Mucosa of rectum (tissue), 2 donors: Measurements from ENCODE around the gene CSMD2.

ENCODE experiments used
- H3K27ac ChIP-seq, 2 donors: one replicate each; pipeline ENCODE4 v1.7.0; 2013; ENCODE audit warnings: inconsistent platforms in 2 of 2, low read depth in 2 of 2, low read length in 2 of 2
- H3K27me3 ChIP-seq, 2 donors: one replicate each; pipeline ENCODE4 v1.7.0; 2013; ENCODE audit warnings: low read length in 2 of 2; ENCODE audit not compliant: control insufficient read depth in 2 of 2, insufficient read depth in 2 of 2
- H3K36me3 ChIP-seq, 2 donors: one replicate each; pipeline ENCODE4 v1.7.0; 2013; ENCODE audit warnings: low read length in 2 of 2; ENCODE audit not compliant: control insufficient read depth in 2 of 2, insufficient read depth in 2 of 2
- H3K4me1 ChIP-seq, 2 donors: one replicate each; pipeline ENCODE4 v1.7.0; 2013; ENCODE audit warnings: low read length in 2 of 2, mild to moderate bottlenecking in 1 of 2; ENCODE audit not compliant: control insufficient read depth in 2 of 2, insufficient read depth in 2 of 2
- H3K4me3 ChIP-seq, 2 donors: one replicate each; pipeline ENCODE4 v1.7.0; 2013; ENCODE audit warnings: low read length in 2 of 2
- H3K9ac ChIP-seq, 2 donors: one replicate each; pipeline ENCODE4 v1.7.0; 2013; ENCODE audit warnings: low read length in 2 of 2, low read depth in 1 of 2, mild to moderate bottlenecking in 1 of 2
- H3K9me3 ChIP-seq, 2 donors: one replicate each; pipeline ENCODE4 v1.7.0; 2013; ENCODE audit warnings: low read length in 2 of 2; ENCODE audit not compliant: control insufficient read depth in 2 of 2
- donor health status: healthy.
- donor health status: Normal muscosa, but diverticular disease.

CSMD2 gene

DNA sequence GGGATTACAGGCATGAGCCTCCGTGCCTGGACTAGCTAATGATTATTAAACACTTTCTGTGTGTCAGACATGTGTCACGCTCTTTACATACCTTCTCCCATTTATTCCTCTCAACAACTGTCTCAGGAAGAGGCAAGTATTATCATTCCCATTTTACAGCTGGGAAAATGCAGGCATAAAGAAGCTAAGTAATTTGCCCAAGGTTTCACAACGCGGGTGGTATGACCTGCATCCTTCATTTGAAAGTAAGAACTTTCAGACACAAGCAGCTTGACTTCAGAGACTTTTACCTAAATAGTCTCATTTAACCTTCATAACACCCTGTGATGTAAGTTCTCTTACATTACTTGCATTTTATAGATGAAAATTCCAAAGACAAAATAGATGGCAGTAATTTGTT lies 693.6 kb downstream of the CSMD2 start:
- Histone ChIP-seq H3K9ac (no peak overlapping the region), H3K27ac (no peak overlapping the region), H3K4me1 (peaks cover 3 to 13% of the 10 kb centered on the region in 2 donors), H3K36me3 (no peaks in the 10 kb centered on the region), H3K27me3 (no peaks in the 10 kb centered on the region), H3K9me3 (no peaks in the 10 kb centered on the region), H3K4me3 (no peak overlapping the region)

DNA sequence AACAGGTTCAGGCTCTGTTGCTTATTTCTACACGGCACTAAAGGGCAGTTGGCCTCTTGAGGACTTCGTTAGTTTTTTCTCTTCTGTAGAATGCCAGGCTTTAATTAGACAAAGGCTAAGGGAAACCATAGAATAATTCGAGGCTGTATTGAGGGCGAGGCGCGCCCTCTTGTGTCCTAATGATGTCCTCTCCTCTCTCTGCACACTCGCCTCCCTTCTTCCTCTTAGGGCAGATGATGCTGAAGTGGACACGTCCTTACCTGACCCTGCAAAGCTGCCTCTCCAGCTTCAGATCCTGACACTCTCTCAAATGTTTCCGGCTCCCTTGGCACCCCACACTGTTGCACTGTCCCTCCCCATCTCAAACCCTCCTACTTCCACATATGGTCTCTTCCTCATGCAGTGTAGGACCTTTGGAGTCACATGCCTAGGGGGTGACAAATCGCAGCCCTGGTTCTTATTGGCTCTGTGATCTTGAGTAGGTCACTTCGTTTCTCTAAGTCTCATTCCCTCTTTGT lies 694.5 kb downstream of the CSMD2 start:
- Histone ChIP-seq H3K4me3 (no peak overlapping the region), H3K4me1 (peaks cover 3 to 13% of the 10 kb centered on the region in 2 donors), H3K27me3 (no peaks in the 10 kb centered on the region), H3K9me3 (no peaks in the 10 kb centered on the region), H3K36me3 (no peaks in the 10 kb centered on the region), H3K9ac (no peak overlapping the region), H3K27ac (no peak overlapping the region)

DNA sequence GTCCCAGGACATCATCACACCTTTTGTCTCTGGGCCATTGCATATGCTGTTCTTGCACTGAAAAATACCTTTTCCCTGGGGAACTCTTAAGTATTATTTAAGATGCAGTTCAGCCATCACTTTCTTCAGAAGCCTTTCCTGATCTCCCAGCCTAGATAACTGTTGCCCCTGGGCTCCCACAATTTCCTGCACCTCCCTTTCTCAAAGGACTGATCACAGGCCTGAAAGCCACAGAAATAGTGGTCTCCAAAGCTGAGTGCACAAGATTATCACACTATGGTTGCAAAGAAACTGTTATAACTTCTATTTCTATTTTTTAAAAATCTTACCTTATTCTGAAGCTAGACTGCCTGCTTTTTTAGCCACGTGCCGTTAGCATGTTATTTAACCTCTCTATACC lies 695.3 kb downstream of the CSMD2 start:
- Histone ChIP-seq H3K36me3 (no peaks in the 10 kb centered on the region), H3K4me1 (peaks cover 3 to 13% of the 10 kb centered on the region in 2 donors), H3K9me3 (no peaks in the 10 kb centered on the region), H3K27me3 (no peaks in the 10 kb centered on the region), H3K9ac (no peak overlapping the region), H3K4me3 (no peak overlapping the region), H3K27ac (no peak overlapping the region)

DNA sequence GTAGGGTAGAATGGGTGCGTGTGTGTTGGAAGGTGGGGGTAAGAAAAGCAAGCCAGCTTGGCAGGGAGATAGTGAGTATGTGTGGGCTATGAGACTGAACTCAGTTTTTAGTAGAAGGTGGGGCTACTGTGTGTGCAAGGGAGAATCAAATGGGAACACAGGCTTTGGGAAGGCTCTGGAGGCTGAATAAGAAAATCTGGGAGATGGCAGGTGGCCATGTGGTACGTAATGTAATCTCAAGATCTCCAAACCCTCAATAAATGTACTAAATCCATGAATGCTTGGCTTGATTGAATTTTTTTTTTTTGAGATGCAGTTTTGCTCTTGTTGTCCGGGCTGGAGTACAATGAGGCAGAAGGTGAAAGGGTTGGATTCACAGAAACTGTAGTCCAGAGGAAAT lies 696.1 kb downstream of the CSMD2 start:
- H3K27ac ChIP-seq: no peak overlapping the region
- no peaks in the 10 kb centered on the region for H3K36me3 ChIP-seq
- no peak overlapping the region for H3K9ac ChIP-seq
- H3K4me1 ChIP-seq: peaks cover 3 to 13% of the 10 kb centered on the region in 2 donors
- no peaks in the 10 kb centered on the region for H3K9me3 ChIP-seq
- H3K4me3 ChIP-seq: no peak overlapping the region
- H3K27me3 ChIP-seq: no peaks in the 10 kb centered on the region

GRCh38 chr1:33468531-33468930 lies 696.5 kb downstream of the CSMD2 start:
- Histone ChIP-seq H3K27me3 (no peaks in the 10 kb centered on the region), H3K4me3 (no peak overlapping the region), H3K4me1 (peaks cover 3 to 13% of the 10 kb centered on the region in 2 donors), H3K9ac (no peak overlapping the region), H3K9me3 (no peaks in the 10 kb centered on the region), H3K36me3 (no peaks in the 10 kb centered on the region), H3K27ac (no peak overlapping the region)

- Histone ChIP-seq H3K9me3 (no peaks in the 10 kb centered on the region), H3K27ac (no peak overlapping the region), H3K4me1 (peaks cover 3 to 9% of the 10 kb centered on the region in 2 donors), H3K27me3 (no peaks in the 10 kb centered on the region), H3K36me3 (no peaks in the 10 kb centered on the region), H3K4me3 (no peak overlapping the region), H3K9ac (no peak overlapping the region)
These were observed 697.0 kb downstream of the CSMD2 start for GRCh38 chr1:33468011-33468410.

DNA sequence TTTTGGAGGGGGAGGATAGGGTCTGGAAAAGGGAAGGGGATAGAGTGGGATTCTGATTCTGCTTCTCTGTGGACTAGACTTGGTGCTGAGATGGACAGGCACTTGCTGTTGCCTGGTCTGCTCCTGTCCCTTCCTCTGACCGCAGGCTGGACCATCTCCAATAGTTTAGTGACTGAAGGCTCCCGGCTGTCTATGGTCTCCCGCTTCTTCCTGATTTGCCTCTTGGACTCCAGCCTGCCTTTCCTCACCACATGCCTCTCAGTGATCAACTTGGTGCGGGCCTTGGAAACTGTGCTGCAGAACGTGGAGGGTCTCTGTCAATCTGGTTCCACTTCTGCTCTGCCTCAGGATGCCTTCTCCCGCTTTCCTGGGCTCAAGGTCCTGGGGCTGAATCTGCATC lies 698.9 kb downstream of the CSMD2 start:
- Histone ChIP-seq H3K27me3 (no peaks in the 10 kb centered on the region), H3K27ac (no peak overlapping the region), H3K9ac (no peak overlapping the region), H3K36me3 (no peaks in the 10 kb centered on the region), H3K4me1 (peaks cover 0 to 3% of the 10 kb centered on the region in 2 donors), H3K9me3 (no peaks in the 10 kb centered on the region), H3K4me3 (no peak overlapping the region)

- Histone ChIP-seq H3K4me1 (peaks cover 0 to 2% of the 10 kb centered on the region in 2 donors), H3K27me3 (no peaks in the 10 kb centered on the region), H3K9ac (no peak overlapping the region), H3K4me3 (no peak overlapping the region), H3K9me3 (no peaks in the 10 kb centered on the region), H3K27ac (no peak overlapping the region), H3K36me3 (no peaks in the 10 kb centered on the region)
These were observed 699.7 kb downstream of the CSMD2 start for GRCh38 chr1:33465316-33465715.

- H3K36me3 ChIP-seq: no peaks in the 10 kb centered on the region
- H3K27me3 ChIP-seq: no peaks in the 10 kb centered on the region
- no peak overlapping the region for H3K27ac ChIP-seq
- no peak overlapping the region for H3K9ac ChIP-seq
- H3K4me1 ChIP-seq: no peaks in the 10 kb centered on the region
- no peak overlapping the region for H3K4me3 ChIP-seq
- H3K9me3 ChIP-seq: no peaks in the 10 kb centered on the region
These were observed 700.5 kb downstream of the CSMD2 start for GRCh38 chr1:33464552-33464951.
